CMK (cell line): ENCODE measurements around the gene FLNA.
"Not testable (repeated sequence)": the region's sequence is repeated elsewhere in the genome, so short reads cannot be mapped to it uniquely, and the experiment has no call there.

Experiments used
- DNase-seq: peaks from one replicate; pipeline ENCODE4 v3.0.0-alpha.2; 2010; ENCODE audit warnings: low read depth

FLNA gene

DNA sequence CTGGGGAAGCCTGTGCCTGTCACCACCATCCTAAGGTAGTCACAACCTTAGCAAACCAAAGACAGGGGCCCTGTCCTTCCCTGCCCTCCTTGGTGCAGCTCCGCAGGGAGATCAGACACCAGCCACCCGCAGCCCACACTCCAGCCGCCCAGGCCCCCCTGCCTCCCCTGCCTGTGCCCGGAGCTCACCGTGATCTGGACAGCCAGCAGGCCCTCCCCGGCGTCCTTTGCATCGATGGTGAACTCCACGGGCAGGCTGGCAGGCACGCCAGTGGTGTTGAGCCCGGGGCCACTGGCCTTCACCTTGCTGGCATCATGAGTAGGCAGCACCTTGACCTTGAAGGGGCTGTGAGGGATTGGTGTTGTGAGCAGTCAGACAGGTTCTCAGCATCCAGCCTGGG is 16.4 kb downstream of the FLNA start:
- no peak for DNase-seq

DNA sequence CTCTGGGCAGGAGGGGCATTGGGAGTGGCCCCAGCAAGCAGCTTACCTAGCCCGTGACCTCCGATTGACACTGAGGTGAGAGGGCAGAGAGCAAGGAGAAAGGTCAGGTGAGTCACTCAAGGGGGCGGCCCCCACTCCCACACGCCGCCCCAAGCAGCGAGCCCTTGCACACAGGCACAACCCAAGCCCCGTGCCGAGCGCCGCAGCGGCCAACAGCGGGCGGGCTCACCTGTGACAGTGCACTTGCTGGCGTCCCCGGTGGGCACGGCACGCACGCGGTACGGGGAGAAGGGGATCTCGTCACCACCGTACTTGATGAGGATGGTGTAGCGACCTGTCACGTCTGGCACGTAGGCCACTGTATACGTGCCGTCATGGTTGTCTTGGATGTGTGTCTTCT is 17.2 kb downstream of the FLNA start:
- DNase-seq: no peak

DNA sequence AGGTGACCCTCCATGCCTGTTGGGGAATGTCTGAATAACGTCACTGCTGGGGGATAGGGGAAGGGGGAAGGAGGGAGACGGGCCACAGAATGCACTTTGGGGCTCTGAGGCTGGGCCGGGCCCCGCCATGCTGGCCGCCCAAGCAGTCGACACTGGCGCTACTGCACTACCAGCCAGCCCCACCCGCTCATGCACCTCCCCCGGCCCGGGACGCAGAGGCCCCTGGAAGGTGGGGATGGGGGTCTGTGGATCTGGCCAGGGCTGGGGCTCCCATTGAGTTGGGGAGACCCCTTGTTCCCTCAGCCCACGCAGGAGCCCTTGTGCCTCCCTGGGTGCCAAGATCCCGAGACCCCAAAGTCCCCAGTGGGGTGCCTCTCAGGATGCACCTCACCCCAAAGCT is 17.8 kb downstream of the FLNA start:
- no peak for DNase-seq

DNA sequence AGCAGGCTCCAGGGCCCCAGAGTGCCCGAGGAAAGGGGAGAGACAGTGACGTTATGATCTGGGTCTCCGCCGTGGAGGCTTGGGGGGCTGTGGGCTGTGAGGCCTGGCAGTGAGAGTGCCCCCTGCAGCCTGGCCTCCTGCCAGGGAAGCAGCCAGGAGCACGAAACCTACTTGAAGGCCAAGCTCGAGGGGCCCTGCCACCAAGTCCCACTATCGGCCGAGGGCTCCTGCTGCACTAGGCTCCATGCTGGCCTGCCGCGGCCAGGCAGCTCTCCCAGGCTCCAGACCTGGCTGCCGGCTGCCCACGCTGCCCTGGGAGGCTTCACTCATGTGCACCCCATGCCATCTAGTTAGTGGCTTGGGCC is 18.7 kb downstream of the FLNA start:
- no peak for DNase-seq

DNA sequence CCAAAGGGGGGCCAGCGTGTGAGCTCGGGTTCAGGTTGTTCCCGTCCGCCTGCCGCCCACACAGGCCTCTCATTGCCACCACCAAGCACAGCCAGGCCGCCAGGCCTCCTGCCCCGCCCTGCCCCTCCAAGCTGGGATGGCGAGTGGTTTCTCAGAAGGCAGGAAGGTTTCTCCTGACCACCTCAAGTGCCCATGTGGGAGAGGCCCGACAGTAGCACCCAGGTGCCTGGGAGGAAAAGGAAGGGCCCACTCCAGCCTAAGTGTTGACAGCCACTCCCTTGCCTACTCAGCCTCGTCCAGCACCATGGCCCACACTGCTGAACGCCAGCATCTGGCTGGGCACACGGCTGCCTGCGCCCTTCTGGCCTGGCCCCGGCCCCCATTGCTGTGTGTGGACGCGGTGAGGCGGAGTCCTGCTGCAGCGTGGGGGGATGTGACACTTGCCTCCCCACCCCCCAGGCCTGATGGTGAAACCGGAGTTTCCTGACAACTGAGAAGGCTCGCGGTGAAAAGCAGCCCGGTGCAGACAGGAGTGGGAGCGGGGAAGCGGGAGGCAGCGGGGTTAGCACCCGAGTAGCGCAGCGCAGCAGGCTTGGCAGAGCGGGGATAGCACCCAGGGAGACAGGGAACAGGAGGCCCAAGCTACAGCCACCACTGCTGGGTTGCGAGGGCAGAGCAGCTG is 19.2 kb downstream of the FLNA start:
- no peak for DNase-seq

DNA sequence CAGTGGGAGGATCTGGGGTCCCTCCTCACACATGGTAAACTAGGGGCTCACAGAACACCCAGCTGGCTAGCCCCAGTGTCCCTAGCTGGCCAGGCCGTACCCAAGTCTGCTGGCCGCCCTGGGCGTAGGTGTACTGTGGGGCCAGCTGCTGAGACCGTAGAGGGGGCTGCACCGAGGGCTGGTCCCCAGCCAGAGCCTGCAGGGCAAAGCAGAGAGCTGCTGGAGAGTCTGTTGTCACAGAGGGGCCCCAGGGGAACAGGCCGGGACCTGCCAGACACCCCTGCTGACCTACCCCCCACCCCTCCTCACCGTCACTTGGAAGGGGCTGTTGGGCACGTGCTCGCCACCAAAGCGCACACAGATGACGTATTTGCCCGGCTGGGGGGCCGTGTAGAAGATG is 19.9 kb downstream of the FLNA start:
- no peak for DNase-seq

DNA sequence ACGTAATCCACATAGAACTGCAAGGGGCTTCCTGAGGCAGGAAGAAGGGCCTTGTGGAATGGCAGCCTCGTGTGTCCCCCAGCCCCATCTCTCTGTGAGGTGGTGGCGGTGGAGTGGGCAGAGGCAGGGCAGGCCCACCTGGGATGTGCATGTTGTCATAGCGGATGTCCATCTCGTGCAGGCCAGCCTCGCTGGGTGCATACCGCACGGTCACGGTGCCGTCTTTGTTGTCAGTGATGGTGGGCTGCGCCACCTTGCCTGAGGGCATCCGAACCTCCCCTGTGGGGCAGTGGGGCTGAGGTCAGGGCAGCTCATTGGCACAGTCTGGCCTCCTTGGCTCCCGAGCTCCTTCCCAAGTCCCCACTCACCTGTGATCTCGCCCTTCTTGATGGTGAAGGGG is 20.4 kb downstream of the FLNA start:
- DNase-seq: no peak

DNA sequence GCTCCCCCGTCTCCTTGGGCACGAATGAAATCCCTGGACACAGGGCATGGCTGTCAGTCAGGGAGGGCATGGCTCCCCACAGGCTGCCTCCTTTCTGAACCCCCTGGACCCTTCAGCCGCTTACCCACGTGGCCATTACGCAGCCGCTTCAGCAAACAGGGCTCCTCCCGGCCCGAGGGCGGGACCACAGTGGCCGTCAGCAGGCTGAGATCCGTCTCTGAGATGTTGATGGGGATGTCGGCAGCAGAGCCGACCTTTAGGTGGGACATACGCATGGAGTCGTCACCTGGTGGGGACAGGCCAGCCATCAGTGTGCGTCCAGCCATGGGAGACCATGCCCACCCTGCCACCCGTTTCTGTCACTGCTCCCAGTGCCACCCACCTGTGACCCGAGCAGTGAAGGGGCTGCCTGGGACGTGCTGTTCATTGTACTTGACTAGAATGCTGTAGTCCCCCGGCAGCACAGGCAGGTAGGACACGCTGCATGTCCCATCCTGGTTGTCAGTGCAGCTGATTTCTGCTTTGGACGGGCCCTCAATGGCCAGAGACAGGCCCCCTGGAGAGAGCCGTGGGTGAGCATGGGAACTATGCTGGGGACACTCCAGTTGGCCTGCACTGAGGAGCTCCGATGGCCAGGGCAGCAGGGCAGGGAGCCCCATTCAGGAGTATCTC is 21.1 kb downstream of the FLNA start:
- no peak for DNase-seq

DNA sequence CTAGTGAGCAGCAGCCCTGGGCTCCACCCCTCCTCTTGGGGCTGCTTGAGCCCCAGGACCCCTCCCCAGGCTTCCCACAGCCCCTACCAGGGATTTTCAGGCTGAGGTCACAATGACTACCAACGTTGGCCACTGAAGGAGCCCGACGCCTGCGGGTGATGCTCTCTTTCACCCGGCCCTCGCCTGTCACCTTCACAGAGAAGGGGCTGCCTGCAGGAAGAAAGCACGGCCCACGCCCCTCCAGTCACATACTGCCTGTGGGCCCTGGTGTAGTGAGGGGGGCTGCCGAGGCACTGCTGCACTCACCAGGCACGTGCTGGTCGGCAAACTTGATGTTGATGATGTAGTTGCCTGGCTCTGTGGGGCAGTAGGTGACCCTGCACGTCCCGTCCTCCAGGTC is 22.0 kb downstream of the FLNA start:
- no peak for DNase-seq

DNA sequence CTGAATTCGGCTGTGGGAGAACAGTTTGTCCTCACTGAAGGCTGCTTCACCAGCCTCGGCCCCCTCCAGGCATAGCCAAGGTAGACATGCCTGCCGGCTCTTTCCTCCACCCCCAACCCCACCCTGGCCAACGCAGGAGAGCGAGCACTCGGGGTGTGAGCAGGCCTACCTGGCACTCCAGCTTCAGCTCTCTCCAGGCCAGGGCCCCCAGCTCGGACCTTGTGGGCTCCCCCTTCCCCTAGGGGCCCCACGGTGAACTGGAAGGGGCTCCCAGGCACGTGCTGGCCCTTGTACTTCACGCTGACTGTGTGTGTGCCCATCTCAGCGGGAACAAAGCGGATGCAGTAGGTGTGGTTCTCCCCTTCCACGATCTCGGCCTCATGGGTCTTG is 22.4 kb downstream of the FLNA start:
- DNase-seq: no peak

DNA sequence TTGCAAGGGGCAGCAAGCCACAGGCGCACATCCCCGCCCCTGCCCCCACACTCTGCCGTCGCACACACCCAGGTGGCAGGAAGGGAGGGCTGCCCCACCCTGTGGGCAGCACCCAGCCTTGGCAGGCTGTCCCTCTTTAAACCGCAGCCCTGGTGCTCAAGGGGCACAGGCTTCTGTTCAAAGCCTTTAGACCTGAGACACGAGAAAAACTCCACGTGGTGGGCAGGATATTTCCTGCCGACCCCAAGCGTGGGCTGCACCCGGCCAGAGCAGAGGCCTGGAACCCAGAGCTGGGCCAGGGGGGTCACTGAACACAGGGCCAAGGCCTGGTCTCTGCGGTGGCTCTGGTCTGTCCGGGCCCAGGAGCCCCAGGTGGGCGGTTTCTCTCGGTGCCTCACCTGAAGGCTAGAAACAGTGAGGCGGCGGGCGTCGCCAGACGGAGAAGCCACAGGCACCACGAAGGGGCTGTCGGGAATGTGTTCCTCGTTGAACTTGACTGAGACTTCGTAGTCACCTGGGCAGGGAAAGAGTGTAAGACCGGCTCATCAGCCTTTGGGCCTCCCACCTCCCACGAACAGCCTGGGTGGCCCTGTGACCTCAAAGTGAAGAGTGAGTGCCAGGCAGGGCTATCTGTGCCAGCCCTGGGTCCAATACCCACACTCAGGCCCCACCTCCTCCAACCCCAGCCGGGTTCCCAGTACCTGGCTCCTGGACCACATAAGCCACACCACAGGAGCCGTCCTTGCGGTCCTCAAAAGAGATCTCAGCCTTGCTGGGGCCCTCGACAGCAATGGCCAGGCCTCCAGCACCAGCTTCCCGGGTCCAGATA is 23.0 kb downstream of the FLNA start:
- no peak for DNase-seq

DNA sequence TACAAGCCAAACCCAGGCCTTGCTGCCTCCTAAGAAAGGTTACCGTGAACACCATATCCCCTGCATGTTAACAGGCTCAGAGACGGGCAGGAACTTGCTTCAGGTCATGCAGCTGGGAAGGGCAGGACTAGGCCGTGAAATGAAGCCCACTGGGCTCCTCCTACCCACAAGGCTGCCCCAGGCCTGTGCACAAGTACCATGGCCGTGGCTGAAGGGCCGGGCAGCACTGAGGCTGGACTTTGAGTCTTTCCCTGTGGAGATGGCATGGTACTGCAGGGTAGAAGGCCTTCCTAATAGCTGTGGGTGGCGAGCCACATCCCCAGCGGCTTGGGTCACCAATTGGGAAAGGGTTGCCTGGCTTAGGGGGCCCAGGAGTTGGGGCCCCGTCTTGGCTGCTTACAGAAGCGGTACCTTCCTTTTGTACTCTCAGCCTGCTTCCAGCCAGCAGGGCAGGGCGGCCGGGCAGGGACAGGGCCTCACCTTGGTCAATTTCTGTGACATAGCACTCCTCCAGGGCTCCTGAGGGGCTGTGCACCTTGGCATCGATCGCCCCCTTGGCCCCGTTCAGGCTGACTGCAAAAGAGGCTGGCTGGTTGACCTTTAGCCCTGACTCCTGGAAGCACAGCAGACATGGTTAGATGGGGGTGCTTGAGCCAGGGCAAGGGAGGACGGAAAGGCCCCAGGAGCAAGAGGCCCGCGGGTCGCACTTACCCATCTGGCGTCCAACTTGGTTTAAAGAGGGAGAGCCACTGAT is 23.8 kb downstream of the FLNA start:
- no peak for DNase-seq

DNA sequence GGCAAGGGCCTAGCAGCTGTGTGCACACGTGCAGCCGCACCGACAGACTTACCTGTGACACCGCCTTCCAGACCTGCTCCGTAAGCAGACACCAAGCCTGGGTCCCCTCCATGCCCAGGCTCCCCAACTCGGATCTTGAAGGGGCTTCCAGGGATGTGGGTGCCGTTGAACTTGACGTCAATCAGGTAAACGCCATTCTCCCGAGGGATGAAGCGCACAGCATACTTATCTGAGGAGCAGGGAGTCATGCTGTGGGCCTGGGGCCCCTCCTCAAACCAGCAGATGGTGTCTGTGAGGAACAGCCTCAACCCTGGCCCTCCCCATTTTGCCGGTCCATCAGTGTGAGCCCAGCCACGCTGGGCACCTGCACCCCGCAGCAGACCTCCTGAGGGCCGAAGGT is 24.5 kb downstream of the FLNA start:
- DNase-seq: no peak

DNA sequence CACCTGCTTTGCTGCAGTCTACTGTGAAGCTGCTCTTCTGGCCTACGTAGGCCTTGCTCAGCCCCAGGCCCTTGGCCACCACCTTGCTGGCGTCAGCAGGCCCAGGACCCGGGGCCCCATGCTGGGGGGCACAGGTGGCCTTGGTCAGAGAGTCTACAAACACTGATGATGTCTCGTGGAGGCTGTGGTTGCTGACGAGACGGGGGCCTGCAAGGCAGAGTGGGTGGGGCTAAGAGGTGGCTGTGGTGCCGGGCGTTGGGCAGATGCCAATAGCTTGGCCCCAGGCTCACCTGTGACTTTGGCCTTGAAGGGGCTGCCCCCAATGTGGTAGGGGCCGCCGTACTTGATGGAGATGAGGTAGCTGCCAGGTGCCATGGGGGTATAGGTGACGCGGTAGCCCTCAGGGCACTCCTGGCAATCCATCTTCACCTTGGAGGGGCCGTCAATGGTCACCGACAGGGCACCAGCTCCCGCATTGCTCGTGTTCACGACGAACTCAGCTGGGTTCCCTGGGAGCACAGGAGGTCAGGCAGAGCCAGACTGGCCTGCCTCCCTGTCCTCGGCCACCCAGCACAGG is 25.0 kb downstream of the FLNA start:
- no peak for DNase-seq

DNA sequence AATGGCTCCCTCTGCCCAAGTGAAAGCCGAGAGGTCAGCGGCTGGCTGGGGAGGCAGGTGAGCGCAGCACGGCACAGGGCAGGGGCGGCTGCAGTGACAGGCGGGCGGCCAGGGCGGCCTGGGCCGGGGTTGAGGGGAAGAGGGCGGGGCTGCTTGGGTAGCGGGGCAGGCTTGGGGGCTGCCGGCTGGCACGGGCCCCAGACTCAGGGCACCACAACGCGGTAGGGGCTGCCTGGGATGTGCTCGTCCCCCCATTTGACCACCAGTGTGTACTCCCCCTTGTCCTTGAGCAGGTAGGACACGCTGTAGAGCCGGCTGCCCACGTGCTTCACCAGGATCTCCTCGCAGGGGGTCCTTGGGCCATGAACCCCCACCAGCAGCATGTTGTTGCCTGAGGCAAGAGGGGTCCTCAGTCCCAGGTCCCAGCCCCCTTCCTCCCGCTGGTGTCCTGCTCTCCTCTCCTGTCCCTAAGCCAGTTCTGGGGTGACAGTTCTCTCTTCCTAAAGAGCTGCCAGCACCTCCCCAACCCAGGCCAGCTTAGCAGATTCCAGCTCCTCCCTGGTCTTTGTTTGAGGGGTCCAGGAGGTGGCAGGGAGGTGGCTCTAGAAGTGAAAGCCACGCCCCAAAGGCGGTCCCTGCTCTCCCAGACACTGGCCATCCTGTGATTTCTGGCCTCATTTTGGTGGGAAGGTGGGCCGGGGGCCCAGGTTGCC is 25.6 kb downstream of the FLNA start:
- no peak for DNase-seq

DNA sequence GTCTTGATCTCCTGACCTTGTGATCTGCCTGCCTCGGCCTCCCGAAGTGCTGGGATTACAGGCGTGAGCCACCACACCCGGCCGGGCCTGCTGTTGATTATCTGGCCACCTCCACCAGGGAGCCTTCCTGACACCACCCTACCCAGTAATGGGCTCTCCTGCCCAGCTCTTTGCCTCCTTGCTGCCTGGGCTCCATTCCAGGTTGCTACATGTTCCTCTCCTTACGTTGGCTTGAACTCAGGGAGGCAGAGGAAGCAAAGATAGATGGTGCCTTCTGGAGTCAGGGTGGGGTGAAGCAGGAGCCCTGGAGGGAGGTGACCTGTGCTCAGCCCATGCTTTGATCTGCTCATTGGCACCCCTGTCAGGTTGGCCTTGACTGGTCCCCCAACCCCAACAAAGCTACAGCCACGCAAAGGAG is 26.3 kb downstream of the FLNA start:
- no peak for DNase-seq

DNA sequence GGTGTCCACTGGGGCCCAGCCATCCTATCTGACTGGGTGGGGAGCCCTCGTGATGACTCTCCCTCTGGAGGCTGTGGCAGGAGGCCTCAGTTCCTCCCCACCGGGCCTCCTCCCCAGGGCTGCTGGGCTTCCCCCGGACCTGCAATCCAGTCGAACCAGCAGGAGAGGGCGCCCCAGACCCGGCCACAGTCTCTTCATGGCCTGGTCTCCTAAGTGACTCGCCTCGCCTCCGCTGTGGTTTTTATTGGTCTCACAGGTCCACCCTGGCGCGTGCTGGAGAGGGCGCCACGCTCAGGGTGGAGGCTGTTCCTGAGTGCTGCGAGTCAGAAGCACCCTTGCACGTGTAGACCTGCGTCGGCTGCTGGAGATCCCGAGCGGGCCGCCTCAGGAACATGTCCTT is 30.8 kb downstream of the FLNA start:
- DNase-seq: not testable (repeated sequence)

DNA sequence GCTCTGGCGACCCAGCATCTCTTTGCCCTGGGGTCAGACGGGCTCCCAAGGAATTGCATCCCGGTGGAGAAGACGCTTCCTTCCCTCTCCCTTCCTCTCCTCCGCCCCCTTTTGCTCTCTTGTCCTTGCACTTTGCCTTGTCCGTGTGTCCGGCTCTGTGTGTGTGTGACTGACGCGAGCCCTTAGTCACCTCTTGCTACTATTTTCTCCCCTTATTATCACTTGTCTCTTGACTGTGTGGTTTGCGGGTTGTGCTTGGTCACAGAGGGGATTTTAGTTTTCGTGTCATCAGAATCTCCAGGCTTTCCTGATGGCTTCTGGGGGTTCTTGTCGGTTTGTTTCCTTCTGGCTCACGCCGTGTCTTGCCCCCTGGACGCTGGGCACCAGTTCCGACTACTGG is 31.4 kb downstream of the FLNA start:
- not testable (repeated sequence) for DNase-seq

DNA sequence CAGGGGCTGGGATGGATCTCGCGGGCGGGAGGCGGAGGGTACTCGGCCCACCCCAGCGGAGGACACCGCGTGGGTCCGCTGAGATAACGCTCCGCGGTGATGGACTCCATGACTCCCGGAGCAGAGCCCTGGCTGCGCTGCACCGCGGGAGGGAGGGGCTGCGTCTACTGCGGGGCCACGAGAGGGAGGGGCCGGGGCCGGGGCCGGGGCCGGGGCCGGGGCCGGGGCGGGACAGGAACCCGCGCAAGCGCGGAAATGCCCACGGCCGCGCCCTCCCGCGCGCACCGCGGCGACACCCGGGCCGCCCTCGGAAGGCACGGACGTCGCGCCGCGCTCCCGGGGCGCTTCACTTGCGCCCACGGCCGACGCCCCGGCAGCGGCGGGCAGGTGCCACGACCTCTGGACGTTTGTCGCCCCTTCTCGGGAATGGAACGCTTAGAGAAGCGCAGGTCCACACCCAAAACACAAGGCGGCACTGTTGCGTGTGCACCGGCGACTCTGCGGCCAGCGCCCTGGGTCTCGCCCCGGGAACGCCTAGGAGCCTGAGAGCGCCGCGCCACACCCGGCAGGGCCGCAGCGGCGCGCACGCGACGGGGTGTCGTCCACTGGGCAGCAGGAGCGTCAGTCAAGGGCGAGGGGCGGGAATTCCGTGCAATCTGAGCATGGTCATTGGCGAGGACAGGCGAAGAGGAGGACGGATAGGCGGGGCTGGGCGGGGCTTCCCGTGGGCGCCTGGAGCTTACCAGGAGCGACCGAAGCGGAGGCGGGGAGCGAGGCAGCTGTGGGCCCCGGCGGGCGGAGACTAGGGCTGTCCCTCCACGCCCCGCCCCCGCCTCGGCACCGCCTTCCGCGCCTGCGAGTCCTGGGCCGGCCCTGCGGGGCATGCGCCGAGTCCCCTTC is 32.8 kb downstream of the FLNA start:
- not testable (repeated sequence) for DNase-seq

DNA sequence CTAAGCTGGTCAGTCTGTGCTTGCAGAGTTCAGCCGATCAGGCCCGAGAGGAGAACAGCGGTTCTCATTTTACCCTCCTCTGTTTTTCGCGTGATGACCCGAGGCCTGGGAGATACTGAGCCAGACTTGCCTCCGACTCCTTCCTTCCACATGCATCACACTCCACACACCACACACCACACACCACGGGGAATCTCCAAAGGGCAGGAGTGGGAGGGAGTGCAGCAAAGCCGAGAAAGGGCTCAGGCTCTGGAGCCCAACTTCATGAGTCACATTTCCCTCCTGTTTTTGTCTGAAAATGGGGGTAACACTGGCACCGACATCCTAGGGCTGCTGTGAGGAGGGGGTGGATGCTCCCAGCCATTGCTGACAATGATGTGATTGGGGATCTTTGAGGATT is 39.9 kb downstream of the FLNA start:
- DNase-seq: no peak
